Kidney epithelial cell (primary cell): ENCODE results near the gene AADACL4. TPM values are rescaled to one million over a fixed set of nuclear protein-coding genes. Genes with fewer than 3 reads are reported as not detected.

Experiments used
- DNase-seq: peaks from one replicate; pipeline ENCODE4 v3.0.0-alpha.2; 2010; ENCODE audit warnings: low read depth
- H3K27me3 ChIP-seq: 2 replicates; pipeline ENCODE4 v1.6.0; 2011; ENCODE audit warnings: low read length; ENCODE audit not compliant: control insufficient read depth, insufficient read depth
- H3K36me3 ChIP-seq: 2 replicates; pipeline ENCODE4 v1.5.1; 2011; ENCODE audit warnings: low read length; ENCODE audit not compliant: control insufficient read depth, insufficient read depth
- H3K4me3 ChIP-seq: 2 replicates; pipeline ENCODE4 v1.5.1; 2011; ENCODE audit warnings: low read depth, mild to moderate bottlenecking, control low read depth, low read length
- total RNA-seq: library from RNA; depleted of rRNA; stranded (reverse); fragments of >200 nt; gene quantifications from 2 replicates; pipeline ENCODE4 v1.2.3, GENCODE V29; 2015
- TF ChIP-seq, protein P1 (sequence below): IDR thresholded peaks from 2 replicates; pipeline ENCODE4 v1.5.1; 2011; ENCODE audit warnings: mild to moderate bottlenecking, moderate library complexity, low read length, control low read depth, inconsistent platforms; ENCODE audit not compliant: insufficient read depth, poor library complexity, severe bottlenecking

Gene AADACL4
- total RNA-seq, 1 donor from 2014 or later, result not detected

GRCh38 chr1:12620488-12620865 lies 23.4 kb upstream of the AADACL4 start:
- DNase-seq, result no peak
- Histone ChIP-seq H3K27me3 (no peaks in the 10 kb centered on the region), H3K4me3 (no peak overlapping the region), H3K36me3 (no peaks in the 10 kb centered on the region)
- TF ChIP-seq, protein P1, sequence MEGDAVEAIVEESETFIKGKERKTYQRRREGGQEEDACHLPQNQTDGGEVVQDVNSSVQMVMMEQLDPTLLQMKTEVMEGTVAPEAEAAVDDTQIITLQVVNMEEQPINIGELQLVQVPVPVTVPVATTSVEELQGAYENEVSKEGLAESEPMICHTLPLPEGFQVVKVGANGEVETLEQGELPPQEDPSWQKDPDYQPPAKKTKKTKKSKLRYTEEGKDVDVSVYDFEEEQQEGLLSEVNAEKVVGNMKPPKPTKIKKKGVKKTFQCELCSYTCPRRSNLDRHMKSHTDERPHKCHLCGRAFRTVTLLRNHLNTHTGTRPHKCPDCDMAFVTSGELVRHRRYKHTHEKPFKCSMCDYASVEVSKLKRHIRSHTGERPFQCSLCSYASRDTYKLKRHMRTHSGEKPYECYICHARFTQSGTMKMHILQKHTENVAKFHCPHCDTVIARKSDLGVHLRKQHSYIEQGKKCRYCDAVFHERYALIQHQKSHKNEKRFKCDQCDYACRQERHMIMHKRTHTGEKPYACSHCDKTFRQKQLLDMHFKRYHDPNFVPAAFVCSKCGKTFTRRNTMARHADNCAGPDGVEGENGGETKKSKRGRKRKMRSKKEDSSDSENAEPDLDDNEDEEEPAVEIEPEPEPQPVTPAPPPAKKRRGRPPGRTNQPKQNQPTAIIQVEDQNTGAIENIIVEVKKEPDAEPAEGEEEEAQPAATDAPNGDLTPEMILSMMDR, result no peak

GRCh38 chr1:12620931-12621330 lies 23.0 kb upstream of the AADACL4 start:
- H3K4me3 ChIP-seq, result no peak overlapping the region
- DNase-seq, result no peak
- TF ChIP-seq, protein P1, result no peak
- no peaks in the 10 kb centered on the region for H3K36me3 ChIP-seq
- no peaks in the 10 kb centered on the region for H3K27me3 ChIP-seq

- TF ChIP-seq, protein P1, result no peak
- no peak for DNase-seq
- H3K27me3 ChIP-seq, result no peaks in the 10 kb centered on the region
- H3K4me3 ChIP-seq, result no peak overlapping the region
- no peaks in the 10 kb centered on the region for H3K36me3 ChIP-seq
Observed at GRCh38 chr1:12621346-12622335, 22.2 kb upstream of the AADACL4 start.

- no peak overlapping the region for H3K4me3 ChIP-seq
- TF ChIP-seq, protein P1, result no peak
- H3K27me3 ChIP-seq, result no peaks in the 10 kb centered on the region
- no peak for DNase-seq
- H3K36me3 ChIP-seq, result no peaks in the 10 kb centered on the region
Observed at GRCh38 chr1:12622506-12622905, 21.4 kb upstream of the AADACL4 start.

- Histone ChIP-seq H3K4me3 (no peak overlapping the region), H3K27me3 (no peaks in the 10 kb centered on the region), H3K36me3 (no peaks in the 10 kb centered on the region)
- TF ChIP-seq, protein P1, result no peak
- DNase-seq, result no peak
Observed at GRCh38 chr1:12625276-12625675, 18.6 kb upstream of the AADACL4 start.
